Umbilical cord (tissue), 2 donors: ENCODE measurements around the gene CWF19L2. TPM values are rescaled to one million over a fixed set of nuclear protein-coding genes. Genes with fewer than 3 reads are reported as not detected.
"Not testable (repeated sequence)": the region's sequence is repeated elsewhere in the genome, so short reads cannot be mapped to it uniquely, and the experiment has no call there.

Experiments
- DNase-seq: peaks from one replicate; pipeline ENCODE4 v3.0.0-alpha.2; 2015; ENCODE audit warnings: low spot score
- total RNA-seq: library from RNA; depleted of rRNA; stranded (reverse); fragments of >200 nt; gene quantifications from one replicate; pipeline ENCODE4 v1.2.3, GENCODE V29; 2014; ENCODE audit warnings: low replicate concordance; ENCODE audit not compliant: insufficient read depth

The CWF19L2 gene
- total RNA-seq, 1 donor from 2014 or later = 34.7 TPM

GRCh38 chr11:107438148-107438547, 19.5 kb downstream of the CWF19L2 start:
- DNase-seq = no peak

DNA sequence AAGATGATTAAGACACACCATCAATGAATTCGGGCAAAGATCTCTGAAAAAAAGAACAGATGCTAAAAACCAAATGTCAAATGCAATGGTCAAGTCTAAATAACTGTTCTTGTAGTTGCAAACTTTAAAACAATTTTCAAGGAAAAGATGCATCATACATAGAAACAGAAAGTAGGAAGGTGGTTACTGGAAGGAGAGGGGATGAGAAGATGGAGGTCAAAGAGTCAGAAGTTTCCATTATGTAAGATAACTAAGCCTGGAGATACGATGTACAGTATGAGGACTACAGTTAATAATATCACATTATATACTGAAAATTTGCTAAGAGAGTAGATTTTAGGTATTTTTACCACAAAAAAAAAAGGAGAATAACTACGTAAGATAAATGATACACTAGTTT, 27.1 kb downstream of the CWF19L2 start:
- DNase-seq = no peak

DNA sequence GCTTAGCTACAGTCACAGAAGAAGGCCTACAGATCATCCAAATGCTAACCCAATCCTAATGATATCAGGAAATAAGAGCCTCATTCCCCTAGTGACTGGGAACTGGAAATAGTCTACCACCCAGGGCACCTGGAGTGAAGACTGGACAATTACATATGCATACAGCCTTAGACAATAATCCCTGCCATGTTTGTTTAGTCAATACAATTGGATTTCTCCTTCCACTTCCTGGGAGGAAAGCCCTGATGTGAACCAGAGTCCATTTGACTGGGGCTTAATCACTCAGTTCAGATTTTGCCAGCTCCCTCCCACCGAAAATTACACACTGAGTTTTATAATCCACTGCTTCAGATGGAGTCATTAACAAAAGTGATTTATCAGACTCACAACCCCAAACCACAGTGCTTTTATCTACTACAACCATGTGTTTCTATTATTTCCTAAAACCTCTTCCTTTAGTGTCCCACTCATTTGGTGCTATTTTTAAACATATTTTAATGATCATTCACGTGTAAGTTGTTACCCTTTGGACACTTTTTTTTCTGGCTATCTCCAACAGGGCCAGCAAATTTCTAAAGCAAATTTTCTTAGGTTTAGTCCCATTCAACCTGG, 29.9 kb downstream of the CWF19L2 start:
- DNase-seq = no peak

DNA sequence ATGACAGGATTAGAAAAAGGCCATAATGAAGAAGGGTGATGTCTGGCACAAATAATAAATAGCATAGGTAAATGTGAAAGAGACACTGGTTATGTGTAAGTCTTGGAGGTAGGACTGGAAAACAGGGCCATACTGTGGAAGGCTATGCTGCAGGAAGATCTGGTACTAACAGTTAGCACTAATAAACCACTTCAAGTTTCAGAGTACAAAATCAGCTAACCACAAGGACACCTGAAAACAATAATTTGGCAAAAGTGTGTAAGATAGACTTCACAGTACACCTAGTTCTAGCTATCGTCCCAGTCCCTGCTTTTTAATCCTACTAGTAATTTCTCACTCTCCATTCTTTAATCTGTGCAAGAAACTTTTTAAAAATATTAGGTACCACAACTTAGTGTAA, 44.3 kb downstream of the CWF19L2 start:
- no peak for DNase-seq

- no peak for DNase-seq
These were observed 48.8 kb downstream of the CWF19L2 start for GRCh38 chr11:107408762-107409211.

- no peak for DNase-seq
These were observed 52.4 kb downstream of the CWF19L2 start for GRCh38 chr11:107405260-107405659.

DNA sequence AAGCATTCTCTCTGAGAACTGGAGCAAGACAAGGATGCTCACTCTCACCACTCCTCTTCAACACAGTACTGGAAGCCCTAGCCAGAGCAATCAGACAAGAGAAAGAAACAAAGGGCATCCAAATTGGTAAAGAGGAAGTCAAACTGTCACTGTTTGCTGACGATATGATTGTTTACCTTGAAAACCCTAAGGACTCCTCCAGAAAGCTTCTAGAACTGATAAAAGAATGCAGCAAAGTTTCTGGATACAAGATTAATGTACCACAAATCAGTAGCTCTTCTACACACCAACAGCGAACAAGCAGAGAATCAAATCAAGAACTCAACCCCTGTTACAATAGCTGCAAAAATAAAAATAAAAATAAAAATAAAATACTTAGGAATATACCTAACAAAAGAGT, 56.5 kb downstream of the CWF19L2 start:
- not testable (repeated sequence) for DNase-seq

- DNase-seq = no peak
These were observed 60.3 kb downstream of the CWF19L2 start for GRCh38 chr11:107397357-107397756.

DNA sequence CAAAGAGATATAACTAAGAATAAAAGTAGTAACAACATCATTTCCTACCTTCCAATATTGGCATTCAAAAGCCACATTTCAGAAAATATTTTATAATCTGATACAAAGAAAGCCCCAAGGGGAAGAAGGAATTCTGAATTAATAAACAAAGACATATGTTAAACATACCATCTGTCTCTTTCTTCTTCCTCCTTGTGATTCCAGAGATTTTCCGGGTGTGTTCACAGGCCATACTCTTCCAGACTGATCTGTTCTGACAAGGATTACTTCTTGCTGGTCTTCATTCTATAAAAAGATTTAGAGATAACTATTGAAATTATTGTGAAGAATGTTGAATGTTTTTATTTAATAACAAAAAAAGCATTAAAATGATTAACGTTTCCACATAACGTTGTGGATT, 65.0 kb downstream of the CWF19L2 start:
- no peak for DNase-seq

DNA sequence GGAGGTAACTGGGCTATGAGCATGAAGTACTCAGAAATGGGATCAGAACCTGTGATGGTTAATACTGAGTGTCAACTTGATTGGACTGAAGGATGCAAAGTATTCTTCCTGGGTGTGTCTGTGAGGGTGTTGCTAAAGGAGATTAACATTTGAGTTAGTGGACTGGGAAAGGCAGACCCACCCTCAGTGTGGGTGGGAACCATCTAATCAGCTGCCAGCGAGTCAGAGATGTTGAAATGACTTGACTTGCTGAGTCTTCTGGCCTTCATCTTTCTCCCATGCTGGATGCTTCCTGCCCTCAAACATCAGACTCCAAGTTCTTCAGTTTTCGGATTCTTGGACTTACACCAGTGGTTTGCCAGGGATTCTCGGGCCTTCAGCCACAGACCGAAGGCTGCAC, 66.9 kb downstream of the CWF19L2 start:
- DNase-seq = not testable (repeated sequence)

DNA sequence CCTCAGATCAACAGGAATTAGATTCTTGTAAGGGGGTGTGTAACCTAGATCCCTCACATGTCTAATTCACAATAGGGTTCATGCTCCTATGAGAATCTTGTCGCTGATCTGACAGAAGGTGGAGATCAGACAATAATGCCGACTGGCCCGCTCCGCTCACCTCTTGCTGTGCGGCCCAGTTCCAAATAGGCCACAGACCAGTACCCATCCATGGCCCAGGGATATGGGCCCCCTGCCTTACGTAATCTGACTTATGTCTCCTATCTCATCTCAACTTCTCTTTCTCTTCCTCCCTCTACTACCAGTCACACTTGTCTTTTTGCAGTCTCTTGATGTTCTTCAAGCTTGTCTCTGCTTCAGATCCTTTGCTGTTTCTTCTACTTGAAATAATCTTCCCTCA, 70.0 kb downstream of the CWF19L2 start:
- DNase-seq = no peak

DNA sequence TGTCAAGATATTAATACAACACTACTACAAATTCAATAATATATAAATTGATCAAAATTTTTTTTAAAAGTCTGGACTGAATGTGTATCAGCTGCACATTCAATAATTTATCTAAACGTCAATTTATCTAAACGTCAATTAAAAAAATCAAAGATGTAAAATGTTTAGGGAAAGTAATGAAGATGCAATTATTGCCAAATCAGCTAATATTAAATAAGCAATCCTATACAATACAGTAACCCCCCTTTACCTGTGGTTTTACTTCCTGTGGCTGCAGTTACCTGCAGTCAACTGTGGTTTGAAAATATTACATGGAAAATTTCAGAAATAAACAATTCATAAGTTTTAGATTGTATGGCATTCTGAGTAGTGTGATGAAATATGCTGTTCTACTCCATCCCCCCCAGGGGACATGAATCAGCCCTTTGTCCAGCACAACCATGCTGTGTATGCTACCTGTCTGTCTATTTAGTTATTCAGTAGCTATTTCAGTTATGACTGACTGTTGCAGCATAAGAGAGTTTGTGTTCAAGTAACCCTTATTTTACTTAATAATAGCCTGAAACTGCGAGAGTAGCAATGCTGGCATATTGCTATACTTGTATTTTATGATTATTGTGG, 72.2 kb downstream of the CWF19L2 start:
- DNase-seq = no peak

GRCh38 chr11:107384144-107384852, 73.3 kb downstream of the CWF19L2 start:
- DNase-seq = no peak

GRCh38 chr11:107372439-107372838, 85.2 kb downstream of the CWF19L2 start:
- DNase-seq = no peak

DNA sequence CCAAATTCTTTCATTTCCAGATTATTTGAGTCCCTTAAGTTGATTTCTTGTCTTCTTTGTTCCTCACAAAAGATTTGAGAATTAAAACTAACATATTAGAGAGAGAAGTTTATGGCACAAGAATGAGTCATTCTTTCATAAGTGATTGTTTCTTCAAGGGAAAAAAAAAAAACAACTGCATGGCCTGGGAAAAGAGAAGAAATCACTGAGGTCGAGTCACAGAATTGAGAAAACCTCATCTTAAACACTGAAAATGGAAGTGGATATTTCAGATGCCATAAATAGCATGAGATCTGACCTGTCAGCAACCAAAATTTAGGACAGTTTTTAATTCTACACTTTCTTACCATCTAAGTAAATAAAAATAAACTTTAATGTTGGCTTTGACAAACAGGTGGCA, 87.2 kb downstream of the CWF19L2 start:
- no peak for DNase-seq

DNA sequence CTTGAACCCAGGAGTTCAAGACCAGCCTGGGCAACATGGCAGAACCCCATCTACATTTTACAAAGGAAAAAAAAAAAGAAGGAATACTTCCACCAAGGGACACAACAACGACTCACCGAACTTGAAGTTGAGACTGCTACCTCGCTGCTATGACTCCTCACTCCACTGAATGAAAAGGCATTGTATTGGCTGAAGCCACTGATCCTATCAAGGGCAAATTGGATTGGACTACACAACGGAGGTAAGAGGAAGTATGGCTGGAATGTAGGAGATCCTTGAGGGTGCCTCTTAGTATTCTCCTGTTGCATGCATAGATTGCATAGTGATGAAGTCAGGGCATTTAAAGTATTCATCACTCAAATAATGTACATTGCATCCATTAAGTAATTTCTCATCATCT, 97.9 kb downstream of the CWF19L2 start:
- DNase-seq = no peak

DNA sequence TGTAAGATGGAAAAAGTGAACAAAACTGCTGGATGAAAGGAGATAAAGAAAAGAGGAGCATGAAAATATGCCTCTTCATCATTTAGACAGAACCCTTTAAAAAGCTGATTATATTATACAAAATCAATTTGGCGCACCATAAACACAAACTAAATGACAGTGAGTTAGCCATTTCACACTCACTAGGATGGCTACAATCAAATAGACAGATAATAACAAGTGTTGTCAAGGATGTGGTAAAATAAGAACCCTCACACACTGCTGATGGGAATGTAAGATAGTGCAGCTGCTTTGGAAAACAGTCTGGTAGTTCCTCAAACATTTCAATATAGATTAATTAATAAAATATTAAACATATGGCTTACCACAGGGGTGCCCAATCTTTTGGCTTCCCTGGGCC, 99.7 kb downstream of the CWF19L2 start:
- DNase-seq = no peak

DNA sequence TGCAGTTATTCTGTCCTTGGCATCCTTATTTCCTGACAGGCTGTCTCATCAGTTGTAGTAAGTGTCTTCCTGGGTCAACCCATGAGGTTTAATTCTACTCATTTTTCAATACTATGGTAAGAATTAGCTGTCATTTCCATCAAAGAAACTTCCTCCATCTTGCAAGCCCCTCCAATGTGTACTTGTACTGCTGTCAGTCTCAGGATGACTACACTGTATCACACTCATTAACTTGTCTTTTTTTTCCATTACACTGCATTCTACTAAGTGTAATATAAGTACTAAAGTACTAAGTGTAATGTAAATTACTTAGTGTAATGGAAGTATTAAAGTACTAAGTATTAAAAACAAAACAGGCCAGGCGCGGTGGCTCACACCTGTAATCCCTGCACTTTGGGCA, 102.8 kb downstream of the CWF19L2 start:
- DNase-seq = no peak

DNA sequence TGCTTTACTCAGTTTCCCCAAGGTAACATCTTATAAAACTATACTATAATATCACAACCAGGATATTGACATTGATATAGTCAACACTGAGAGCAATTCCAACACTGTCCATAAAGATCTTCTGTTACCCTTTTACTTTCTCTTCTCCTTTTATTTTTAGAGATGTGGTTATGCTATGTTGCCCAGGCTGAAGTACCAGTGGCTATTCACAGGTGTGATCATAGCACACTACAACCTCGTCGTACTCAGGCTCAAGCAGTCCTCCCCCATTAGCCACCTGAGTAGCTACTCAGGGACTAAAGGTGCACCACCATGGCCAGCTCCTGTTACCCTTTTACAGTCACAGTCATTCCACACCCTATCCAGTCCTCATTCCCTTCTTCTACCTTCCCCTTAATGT, 119.7 kb downstream of the CWF19L2 start:
- DNase-seq = no peak

DNA sequence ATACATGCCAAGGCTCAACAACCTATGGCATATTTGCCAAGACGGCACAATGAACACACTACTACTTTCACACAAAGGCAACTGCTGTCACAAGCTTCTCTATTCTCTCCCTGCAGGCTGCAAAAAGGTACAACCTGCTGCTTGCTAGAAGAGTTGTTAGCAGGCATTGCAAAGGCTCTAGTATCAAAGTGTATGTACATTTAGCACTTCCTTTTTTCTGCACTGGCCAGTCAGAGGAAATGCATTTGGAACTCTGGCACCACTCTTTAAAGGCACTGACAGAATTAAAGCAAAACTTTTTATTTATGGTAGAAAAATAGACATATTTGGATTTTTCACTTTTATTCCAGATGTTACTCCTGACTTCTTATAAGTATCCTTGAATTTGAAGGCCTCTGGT, 125.9 kb downstream of the CWF19L2 start:
- no peak for DNase-seq

DNA sequence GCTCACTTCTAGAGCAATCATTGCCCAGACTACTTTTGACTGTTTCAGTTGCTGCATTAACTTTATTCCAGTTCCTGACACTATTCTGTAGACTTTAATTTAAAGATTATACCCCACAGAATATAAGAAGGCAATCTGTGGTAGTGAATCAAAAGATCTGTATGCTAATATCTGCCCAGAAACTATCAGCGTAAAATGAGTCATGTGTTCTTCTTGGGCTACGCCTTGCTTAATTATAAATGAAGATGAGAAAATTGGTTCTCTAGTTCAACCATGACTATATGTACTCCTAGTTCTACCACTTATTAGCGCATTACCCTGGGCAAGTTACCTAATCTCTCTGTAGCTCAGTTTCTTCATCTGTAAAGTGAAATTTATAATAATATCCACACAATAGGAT, 128.5 kb downstream of the CWF19L2 start:
- DNase-seq = no peak

DNA sequence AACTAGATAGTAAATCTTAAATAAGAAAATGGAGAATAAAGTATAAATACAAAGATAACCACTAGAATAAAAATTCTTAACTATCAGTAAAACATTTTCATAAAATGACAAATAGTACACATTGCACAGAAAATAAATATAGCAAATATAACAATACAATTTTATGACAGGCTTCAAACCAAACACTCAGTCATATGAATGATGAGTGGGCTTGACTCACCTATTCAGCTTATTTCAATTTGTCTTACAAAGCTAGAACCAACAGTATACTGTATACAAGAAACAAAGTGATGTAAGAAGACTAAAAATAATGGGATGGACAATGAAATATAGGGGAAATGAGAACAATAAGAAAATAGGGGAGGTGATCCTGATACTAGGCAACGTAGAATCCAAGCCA, 141.2 kb downstream of the CWF19L2 start:
- DNase-seq = no peak

DNA sequence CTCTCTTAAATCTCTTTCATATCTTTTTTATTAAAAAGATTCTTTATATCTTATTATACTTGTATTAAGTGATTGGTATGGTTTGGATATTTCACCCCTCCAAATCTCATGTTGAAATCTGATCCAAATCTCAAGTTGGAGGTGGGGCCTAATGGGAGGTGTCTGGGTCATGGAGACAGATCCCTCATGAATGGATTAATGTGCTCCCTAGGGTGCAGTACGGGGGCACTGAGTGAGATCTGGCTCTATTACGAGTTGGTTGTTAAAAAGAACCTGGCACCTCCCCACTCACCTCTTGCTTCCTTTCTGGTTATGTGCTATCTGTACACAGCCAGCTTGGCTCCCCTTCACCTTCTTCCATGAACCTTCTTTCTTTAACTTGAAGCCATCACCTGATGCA, 149.6 kb downstream of the CWF19L2 start:
- no peak for DNase-seq
